NCI-H460 (cell line): Measurements from ENCODE around the gene TMEM191B. TPM values are rescaled to one million over a fixed set of nuclear protein-coding genes. Genes with fewer than 3 reads are reported as not detected.
"Not testable (repeated sequence)": the region's sequence is repeated elsewhere in the genome, so short reads cannot be mapped to it uniquely, and the experiment has no call there.

ENCODE experiments used
- DNase-seq: peaks from one replicate; pipeline ENCODE4 v3.0.0-alpha.2; 2016; ENCODE audit warnings: low read depth; ENCODE audit errors: extremely low read depth
- polyA plus RNA-seq: library from polyadenylated mRNA; depleted of rRNA; stranded (reverse); fragments of >200 nt; gene quantifications from 2 replicates; pipeline ENCODE4 v1.2.3, GENCODE V29; 2014; cell fraction: nucleus; rRNA removed
- total RNA-seq: library from RNA; depleted of rRNA; stranded (reverse); fragments of >200 nt; shearing (Covaris generic); gene quantifications from 2 replicates; pipeline ENCODE4 v1.2.3, GENCODE V29; 2014; rRNA removed

The TMEM191B gene
- 0.52 and 1.1 TPM in 2 replicates for total RNA-seq
- 5.5 TPM in 1 of 2 replicates, not detected in the other for polyA plus RNA-seq

DNA sequence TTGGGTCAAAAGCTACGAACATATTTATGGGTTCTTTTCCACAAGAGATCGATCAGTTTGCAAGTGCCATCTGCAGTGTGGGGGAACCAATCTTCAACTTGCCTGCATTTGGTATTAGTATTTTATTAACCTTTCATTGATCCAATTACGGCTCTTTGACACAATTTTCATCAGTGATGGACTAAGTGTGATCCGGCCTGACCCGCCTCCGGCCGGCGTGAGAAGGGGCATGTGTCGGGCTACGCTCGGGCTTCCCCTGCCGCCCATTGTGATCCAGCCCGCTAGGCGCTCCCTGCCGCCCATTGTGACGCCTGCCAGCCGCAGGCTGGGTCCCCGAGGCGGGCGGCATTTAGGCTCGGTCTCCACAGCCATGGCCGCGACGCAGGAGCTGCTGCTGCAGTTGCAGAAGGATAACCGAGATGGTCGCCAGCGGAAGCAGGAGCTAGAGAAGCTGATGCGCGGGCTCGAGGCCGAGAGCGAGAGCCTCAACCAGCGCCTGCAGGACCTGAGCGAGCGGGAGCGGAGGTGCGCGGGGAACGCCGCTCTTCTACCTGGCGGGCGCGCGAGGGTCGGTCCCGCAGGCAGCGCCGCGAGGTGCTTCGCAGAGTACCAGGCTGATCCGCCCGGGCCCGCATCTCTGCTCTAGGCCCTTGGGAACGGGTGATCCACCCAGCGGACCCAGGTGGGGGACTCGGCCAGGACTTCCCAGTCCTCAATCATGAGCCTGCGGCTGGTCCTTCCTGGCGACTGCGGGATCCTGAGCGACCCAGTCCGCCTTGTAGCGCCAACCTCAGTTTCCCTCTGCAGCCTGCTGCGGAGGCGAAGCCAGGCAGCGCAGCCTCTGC lies at the start of gene TMEM191B:
Gene TMEM191B, plus strand, starts transcription at position 51 of the 845 bp plus-strand sequence. Its CDS starts 179 bp downstream, at position 230.
- DNase-seq, result not testable (repeated sequence)

- DNase-seq, result not testable (repeated sequence)
These were observed 31.4 kb upstream of the TMEM191B start for GRCh38 chr22:18496227-18496626.

DNA sequence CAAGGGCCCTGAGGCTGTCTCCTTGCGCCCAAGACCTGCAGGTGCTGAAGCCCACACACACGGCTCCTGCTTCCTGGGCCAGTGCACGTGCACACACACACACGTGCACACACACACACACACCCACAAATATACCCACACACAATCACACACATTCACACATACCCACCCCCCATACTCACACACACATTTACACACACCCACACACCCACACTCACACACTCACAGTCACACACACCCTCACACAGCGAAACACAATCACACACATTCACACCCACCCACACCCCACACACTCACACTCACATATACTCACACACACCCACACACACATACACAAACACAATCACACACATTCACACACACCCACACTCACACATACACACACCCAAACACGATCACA lies 16.3 kb upstream of the TMEM191B start:
- DNase-seq, result not testable (repeated sequence)

- not testable (repeated sequence) for DNase-seq
These were observed 15.2 kb upstream of the TMEM191B start for GRCh38 chr22:18512378-18512777.

- DNase-seq, result not testable (repeated sequence)
These were observed 14.1 kb upstream of the TMEM191B start for GRCh38 chr22:18513454-18513853.

DNA sequence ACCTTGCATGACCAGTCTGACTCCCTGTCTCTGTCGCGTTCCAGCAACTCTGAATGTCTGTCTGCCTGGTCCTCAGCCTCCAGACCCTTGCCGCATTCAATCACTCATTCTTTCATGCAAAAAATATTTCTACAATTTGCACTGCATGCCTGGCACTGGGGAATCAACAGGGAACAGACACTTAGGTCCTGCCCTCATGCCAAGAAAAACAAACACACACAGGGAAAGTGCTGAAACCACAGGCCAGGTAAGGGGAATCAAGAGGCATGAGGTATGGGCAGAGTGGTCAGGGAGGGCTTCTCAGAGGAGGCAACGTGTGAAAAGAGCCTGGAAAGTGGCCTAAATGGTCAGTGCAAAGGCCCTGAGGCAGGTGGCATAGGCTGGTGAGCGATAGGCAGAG lies 9.5 kb upstream of the TMEM191B start, which contains the start of gene GGTLC3:
Gene GGTLC3, minus strand, starts transcription at position 101 of the 400 bp plus-strand sequence. CDS start 264 bp downstream, outside the sequence.
- not testable (repeated sequence) for DNase-seq

- not testable (repeated sequence) for DNase-seq
These were observed 4.8 kb upstream of the TMEM191B start for GRCh38 chr22:18522762-18523161.

DNA sequence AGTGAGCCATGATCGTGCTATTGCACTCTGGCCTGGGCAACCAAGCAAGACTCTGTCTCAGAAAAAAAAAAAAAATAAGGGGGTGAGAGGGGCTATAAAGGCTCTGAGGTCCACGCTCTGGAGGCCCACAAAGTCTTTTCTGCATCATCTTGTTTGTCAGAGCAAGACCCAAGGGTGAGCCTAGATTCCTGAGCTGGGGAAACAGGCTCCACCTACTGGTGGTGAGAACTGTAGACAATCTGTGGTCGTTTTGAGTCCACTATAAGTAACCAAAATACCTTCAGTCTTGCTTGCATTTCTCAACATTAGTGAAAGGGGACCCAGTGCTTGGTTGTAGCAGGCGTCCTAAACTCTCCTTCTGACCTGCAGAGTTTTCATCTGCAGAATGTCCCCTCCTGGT lies 4.3 kb upstream of the TMEM191B start:
- not testable (repeated sequence) for DNase-seq

GRCh38 chr22:18528597-18529415 lies 1.2 kb downstream of the TMEM191B start:
- peak; percentile 30 for DNase-seq

DNA sequence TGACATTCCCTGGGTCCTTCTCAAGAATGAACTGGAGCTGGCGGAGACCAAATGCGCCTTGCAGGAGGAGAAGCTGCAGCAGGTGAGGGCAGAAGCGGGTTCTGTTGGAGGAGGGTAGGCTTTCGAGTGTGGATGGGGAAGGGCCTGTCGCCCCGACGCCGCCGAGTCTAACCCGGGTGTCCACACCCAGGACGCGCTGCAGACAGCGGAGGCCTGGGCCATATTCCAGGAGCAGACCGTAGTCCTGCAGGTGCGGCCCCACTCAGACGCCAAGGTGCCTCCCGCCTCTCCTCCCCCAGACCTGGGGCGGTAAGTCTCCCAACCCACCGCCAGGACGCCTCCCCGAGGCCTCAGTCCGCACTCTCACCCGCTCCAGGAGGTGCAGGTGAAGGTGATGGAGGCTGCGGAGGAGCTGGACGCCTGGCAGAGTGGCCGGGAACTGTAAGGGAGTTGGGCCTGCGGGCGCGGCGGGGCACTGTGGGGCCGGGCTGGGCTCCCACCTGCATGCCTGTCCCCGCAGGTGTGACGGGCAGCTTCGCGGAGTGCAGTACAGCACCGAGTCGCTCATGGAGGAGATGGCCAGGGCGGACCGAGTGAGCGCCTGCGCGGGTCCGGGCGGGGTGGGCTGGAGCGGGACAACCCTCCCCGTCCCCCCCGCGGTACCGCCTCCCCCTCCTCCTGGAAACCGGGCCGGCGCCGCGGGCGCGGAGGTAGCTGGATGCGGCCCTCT lies 2.0 kb downstream of the TMEM191B start:
- DNase-seq, result not testable (repeated sequence)

GRCh38 chr22:18533633-18534032 lies 6.0 kb downstream of the TMEM191B start:
- not testable (repeated sequence) for DNase-seq

GRCh38 chr22:18534315-18534714 lies 6.7 kb downstream of the TMEM191B start:
- DNase-seq, result not testable (repeated sequence)

DNA sequence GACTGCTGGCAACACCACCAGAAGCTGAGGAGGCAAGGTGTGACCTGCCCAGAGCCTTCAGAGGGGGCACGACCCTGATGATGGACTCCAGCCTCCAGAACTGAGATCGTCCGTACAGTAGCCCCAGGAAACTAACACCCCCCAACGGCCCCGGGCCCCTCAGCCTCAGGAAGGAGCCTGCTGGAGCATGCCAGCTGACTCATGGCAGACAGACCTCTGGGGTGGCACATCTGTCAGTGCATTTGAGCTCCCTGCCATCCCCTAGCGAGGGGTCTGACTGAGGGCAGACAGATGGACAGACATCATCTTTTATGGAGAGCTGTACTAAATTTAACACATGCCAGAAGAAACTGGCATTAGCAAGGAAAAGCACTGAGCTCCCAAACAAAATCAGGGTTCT lies 12.4 kb downstream of the TMEM191B start:
- DNase-seq, result not testable (repeated sequence)

DNA sequence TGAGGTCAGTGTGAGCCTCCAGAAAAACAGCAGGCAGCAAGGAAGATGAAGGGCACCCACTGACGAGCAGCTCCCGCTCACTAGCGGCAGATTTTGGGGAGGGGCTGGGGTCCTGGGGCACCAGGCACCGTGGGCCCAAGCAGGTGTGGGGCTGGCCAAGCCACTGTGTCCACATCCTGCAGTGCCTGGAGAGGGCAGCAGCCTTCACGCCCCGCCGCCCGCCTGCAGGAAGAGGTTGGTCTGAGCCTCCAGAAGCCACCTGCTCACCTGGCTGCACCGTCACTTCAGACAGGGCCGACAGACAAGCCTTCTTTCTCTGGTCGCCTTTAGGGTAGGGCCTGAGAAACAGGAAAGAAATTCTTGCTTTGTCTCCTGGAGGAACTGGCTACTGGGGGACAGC lies 15.8 kb downstream of the TMEM191B start:
- DNase-seq, result not testable (repeated sequence)

GRCh38 chr22:18544615-18545014 lies 17.0 kb downstream of the TMEM191B start:
- not testable (repeated sequence) for DNase-seq

DNA sequence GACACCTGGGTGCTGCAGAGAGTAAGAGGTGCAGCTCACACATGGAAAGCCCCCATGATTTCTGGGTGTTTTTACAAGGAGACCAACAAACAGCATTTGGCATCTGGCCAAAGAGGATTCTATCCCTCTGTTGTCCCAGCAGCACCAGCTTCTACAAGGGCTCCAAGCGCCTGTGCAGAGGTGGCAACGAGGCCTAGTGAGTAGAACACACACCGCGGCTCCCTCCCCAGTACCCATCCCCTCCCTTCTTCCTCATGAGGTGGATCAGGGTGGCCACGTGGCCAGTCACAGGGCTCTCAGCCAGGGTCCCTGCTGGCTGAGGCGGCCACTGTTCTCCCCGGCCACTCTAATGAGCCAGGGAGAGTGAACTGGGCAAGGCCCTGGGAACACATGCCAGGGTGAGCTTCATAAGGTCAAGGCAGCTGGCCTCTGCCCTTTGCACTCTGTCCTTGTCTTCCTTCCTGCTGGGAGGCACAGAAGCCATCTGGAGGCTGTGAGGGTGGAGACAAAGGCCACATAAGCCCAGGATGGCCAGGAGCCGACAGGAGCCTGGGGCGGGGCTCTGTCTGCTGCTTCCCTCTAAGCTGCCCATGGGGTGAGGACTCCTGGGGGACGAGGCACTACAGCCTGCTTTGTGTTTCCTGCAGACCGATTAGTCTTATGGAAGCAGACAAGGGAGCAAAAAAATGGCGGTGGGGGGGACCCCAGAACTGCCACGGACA lies 22.0 kb downstream of the TMEM191B start:
- not testable (repeated sequence) for DNase-seq

DNA sequence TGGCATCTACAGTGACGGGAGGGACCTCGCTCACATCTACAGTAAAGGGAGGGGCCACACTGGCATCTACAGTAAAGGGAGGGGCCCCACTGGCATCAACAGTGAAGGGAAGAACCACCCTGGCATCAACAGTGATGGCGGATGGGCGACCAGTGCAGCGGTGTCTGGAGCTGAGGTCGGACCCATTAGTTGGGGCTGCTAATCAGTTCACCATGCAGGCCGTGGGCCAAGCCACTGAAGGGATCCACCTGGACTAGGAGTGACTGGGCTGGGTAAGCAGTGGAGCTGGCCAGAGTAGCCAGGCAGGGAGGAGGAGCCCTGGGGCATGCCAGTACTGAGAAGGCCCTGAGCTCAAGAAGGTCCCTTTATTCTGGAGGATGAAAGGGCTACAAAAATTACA lies 23.4 kb downstream of the TMEM191B start:
- DNase-seq, result not testable (repeated sequence)

GRCh38 chr22:18552839-18553597 lies 25.4 kb downstream of the TMEM191B start:
- not testable (repeated sequence) for DNase-seq
